HG02884 (cell line): ENCODE data around the gene XRCC4.
"Not testable (repeated sequence)": the region's sequence is repeated elsewhere in the genome, so short reads cannot be mapped to it uniquely, and the experiment has no call there.

ENCODE experiments used
- ATAC-seq: cut with Tn5 transposase; IDR thresholded peaks from one replicate; pipeline ENCODE4 v1.9.1; 2021; ENCODE audit warnings: mild to moderate bottlenecking, moderate library complexity; ENCODE audit not compliant: unreplicated experiment

XRCC4 gene

GRCh38 chr5:83107692-83108420 lies 30.5 kb downstream of the XRCC4 start:
- ATAC-seq, result no peak

DNA sequence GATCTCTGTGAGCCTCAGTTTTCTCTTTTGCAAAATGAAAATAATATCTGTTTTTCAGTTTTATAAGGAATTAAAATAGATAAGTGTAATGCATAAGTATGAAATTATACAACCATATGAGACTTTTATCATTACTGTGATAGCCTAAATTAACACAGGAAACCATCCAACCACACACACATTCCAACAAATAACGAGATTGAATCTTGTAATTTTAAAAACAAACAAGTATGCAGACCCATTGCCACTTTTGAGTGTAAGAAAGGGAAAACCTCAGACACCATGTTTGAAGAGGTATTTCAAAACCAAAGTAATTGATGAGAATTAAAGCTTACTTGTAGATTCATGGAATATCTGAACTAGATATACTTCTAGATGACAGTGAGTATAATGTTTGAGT lies 32.0 kb downstream of the XRCC4 start:
- ATAC-seq, result no peak

GRCh38 chr5:83115816-83116215 lies 38.5 kb downstream of the XRCC4 start:
- no peak for ATAC-seq

- ATAC-seq, result no peak
Measured at GRCh38 chr5:83118471-83118870, 41.1 kb downstream of the XRCC4 start.

DNA sequence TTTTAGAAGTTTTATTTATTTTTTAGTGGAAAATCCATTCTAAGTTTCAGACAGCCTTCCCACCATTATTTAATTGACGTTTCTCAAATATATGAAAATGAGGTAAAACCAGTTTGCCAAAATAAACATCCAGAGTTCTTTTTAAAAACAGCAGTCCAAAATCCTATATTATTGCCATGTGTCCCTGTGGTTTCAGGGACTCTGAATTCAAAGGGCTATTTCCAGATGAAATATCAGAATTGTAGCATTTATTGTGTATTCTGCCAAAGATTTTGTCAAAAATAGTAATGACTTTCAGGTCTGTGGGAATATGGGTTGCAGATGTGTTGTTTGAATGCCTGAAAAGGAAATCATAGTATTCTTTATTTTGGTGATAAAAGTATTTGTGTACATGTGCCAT lies 41.6 kb downstream of the XRCC4 start:
- ATAC-seq, result no peak

GRCh38 chr5:83124593-83124992 lies 47.2 kb downstream of the XRCC4 start:
- no peak for ATAC-seq

DNA sequence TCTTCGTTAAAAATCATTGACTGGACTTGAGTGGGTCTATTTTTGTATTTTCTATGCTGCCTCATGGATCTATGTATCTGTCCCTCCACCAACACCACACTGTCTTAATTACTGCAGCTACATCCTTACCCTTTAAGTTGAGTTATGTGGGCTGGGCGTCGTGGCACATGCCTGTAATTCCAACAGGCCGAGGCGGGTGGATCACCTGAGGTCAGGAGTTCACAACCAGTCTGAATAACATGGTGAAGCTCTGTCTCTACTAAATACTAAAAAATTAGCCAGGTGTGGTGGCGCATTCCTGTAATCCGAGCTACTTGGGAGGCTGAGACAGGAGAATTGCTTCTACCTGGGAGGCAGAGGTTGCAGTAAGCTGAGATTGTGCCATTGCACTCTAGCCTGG lies 48.2 kb downstream of the XRCC4 start:
- ATAC-seq, result no peak

- ATAC-seq, result no peak
Measured at GRCh38 chr5:83126501-83126900, 49.2 kb downstream of the XRCC4 start.

DNA sequence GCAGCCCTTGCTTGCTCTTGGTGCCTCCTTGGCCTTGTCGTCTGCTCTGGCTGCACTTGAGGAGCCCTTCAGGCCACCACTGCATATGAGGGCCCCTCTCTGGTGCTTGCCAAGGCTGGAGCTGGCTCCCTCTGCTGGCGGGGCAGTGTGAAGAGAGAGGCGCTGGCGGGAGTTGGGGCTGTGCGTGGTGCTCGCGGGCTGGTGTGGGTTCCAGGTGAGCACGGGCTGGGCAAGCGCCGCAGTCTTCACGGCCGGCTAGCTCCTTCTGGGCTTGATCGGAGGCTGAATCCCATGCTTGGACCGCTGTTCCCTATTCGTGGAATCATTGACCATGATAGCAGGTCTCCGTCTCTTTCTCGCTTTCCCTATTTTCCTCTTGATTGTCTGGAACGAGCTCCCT lies 56.5 kb downstream of the XRCC4 start:
- no peak for ATAC-seq

- ATAC-seq, result no peak
Measured at GRCh38 chr5:83142526-83142925, 65.2 kb downstream of the XRCC4 start.

GRCh38 chr5:83145241-83145640 lies 67.9 kb downstream of the XRCC4 start:
- ATAC-seq, result no peak

DNA sequence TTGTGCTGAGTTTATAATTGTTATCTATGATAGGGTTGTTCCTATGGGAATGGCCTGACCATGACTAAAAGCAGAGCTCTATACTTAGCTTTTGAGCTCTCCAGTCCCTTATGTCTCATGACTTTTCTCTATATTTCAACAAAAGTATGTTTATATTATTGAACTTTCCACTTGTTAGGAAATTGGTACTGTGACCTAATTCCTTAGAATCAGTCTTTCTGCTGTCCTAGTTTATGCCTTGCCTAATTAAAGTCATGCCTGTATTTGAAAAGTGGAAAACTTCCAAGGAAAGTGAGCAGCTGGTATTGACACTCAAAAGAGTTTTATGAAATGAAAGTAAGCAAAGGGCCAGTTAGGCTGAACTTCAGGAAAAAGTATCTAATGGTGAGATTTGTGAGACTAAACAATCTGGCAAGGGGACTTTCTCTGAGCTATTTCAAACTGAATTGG lies 68.6 kb downstream of the XRCC4 start:
- ATAC-seq, result no peak

- ATAC-seq, result no peak
Measured at GRCh38 chr5:83146441-83146840, 69.1 kb downstream of the XRCC4 start.

GRCh38 chr5:83147593-83147992 lies 70.2 kb downstream of the XRCC4 start:
- no peak for ATAC-seq

DNA sequence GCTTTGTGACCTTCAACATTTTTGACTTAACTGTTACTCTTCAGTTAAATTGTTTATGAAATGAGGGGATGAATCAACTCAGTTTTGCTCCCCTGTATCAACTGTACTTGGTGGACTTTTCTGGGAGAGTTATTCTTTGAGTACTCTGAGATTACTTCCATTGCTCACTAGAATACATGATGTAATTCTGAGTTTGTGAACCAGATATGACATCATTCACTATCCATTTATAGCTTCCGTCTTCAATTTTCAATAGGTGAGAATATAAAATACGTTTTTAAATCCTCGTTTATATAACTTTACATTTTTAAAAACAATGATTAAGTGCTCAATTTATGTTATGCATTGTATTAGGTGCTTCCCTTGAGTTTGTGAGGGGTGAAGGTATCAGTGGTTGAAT lies 71.0 kb downstream of the XRCC4 start:
- ATAC-seq, result no peak

DNA sequence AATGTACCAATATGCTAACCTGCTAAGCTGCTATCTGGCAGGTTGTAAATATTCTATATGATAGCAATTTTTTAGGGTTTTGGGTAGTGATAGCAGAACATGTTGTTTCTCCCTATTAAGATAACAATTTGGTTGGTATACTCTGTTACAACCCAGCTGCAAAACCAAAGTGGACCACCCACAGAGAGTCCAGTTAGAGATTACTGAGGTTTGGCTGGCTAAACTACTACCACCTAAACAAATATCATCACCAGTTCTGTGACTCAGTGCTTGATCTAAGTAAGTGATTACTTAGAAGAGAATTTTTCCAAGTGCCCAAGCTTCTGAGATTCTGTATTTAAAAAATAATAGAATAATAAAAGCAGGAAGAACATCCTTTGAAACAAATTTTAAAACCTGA lies 72.3 kb downstream of the XRCC4 start:
- ATAC-seq, result no peak

GRCh38 chr5:83151821-83152220 lies 74.5 kb downstream of the XRCC4 start:
- ATAC-seq, result no peak

DNA sequence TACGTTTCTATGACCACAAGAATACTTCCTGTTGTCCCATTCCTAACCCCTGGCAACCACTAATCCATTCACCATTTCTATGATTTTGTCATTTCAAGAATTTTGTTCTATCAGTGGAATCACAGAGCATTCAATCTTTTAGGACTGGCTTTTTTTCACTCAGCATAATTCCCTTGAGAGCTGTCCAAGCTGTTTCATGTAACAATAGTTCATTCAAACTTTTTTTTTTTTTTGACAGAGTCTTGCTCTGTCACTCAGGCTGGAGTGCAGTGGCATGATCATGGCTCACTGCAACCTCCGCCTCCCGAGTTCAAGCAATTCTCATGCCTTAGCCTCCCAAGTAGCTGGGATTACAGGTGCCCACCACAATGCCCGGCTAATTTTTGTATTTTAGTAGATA lies 75.6 kb downstream of the XRCC4 start:
- not testable (repeated sequence) for ATAC-seq

DNA sequence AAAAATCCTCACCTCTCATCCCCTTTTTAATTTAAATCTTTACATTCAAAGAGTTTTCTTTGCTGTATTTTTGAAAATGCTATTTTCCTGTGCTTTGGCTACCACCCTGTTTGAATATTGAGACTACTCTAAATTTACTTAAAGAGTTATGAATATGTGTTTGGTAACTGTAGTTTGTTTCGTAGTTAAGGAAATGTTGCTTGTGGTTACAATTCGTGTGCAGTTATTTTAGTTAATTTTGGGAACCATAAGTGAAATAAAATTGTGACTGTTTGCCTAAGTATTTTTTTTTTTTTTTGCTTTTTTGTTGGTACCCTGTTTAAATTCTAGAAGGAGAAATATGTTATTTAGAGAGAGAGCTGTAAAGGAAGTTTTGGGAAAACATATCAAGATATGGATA lies 78.7 kb downstream of the XRCC4 start:
- ATAC-seq, result no peak

GRCh38 chr5:83157163-83157562 lies 79.8 kb downstream of the XRCC4 start:
- ATAC-seq, result no peak

DNA sequence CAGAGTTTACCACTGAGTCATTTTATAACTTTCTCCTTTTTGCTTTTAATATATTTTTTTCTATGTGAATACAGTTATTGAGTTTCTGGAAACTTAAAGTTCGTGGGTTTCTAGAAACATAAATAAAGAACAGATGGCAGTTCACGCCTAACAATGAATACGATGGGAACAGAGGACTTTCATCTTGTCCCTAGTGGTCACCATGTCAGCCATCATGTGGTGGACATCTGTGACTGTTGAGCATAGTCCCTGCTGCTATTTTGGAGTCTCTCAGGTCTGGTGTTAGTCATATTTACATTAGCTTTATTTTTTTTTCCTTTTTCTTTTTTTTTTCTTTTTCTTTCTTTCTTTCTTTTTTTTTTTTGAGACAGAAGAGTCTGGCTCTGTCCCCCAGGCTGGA lies 85.3 kb downstream of the XRCC4 start:
- no peak for ATAC-seq

- no peak for ATAC-seq
Measured at GRCh38 chr5:83167538-83167937, 90.2 kb downstream of the XRCC4 start.
